Measurements from ENCODE around the gene COL21A1.

DNA sequence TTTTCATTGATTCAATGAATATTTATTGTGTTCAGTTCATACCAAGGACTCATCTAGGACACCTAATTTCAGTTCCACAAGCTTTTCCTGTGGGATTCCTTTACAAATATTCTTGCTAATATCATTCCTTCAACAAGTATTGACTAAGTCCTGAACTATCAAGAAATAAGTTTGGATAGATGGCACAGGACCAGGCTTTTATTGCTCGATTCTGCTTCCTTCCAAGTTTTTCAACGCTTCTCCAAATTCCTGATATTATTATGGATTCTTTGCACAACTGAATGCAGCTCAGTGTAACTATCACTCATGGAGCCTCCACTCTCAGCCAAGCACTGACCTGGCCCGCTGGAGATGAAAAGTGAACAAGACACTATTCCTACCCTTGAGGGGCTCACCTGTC lies 32.7 kb upstream of the COL21A1 start:
- TF ChIP-seq, protein P1, sequence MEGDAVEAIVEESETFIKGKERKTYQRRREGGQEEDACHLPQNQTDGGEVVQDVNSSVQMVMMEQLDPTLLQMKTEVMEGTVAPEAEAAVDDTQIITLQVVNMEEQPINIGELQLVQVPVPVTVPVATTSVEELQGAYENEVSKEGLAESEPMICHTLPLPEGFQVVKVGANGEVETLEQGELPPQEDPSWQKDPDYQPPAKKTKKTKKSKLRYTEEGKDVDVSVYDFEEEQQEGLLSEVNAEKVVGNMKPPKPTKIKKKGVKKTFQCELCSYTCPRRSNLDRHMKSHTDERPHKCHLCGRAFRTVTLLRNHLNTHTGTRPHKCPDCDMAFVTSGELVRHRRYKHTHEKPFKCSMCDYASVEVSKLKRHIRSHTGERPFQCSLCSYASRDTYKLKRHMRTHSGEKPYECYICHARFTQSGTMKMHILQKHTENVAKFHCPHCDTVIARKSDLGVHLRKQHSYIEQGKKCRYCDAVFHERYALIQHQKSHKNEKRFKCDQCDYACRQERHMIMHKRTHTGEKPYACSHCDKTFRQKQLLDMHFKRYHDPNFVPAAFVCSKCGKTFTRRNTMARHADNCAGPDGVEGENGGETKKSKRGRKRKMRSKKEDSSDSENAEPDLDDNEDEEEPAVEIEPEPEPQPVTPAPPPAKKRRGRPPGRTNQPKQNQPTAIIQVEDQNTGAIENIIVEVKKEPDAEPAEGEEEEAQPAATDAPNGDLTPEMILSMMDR (IDR thresholded peaks at IDR 0.05): no peak
- TF ChIP-seq POLR2A (IDR thresholded peaks at IDR 0.05): no peak

All from breast epithelium (tissue), 3 donors.